Measurements from ENCODE around the gene LAPTM4A.
A peak's percentile ranks its signal among the peaks of the same experiment; 100 is the strongest.
"Not testable (repeated sequence)": the region's sequence is repeated elsewhere in the genome, so short reads cannot be mapped to it uniquely, and the experiment has no call there.

The LAPTM4A gene

DNA sequence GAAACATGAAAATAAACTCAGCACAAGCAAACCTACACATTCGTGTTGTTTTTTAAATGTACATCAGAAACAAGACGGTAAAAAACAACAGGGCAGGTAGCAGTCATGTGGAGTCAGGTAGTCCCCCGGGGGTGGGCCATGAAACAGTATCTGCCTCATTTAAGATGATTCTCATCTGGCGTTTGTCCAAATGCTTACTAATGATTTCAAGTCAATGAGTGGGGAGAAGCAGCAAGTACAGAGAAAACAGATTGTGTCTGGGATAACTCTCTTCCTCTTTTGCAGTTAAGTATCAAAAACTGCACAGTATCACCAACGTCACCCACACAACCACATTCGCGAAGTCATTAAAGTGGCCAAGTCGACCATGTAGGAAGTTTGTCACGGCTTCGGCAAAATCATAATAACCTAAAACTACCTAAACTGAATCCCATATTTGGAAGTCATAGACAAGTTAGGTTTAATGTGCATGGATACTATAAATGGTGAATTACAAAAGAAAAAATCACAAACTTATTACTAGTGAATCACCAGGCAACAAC is 1.3 kb downstream of the LAPTM4A start:
- peak; percentile 69 for DNase-seq

DNA sequence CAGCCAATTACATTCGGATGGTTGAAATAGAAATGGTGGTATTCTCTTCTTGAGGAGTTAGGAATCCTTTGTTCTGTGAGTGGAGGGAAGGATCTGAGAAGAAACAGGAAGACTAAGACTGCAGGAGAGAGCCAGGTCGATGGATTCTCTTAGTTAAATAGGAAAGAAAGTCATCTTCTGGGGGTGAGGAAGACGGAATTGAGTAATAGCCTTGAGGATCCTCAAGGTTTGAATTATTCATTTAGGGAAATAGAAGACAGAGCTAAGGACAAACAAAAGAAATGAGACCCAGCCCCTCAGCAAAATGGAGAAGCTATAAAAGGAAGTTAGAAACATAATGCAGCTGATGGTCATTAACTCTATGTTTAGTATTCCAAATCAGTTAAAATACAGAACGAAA is 1.8 kb downstream of the LAPTM4A start:
- peak; percentile 26 for DNase-seq

DNA sequence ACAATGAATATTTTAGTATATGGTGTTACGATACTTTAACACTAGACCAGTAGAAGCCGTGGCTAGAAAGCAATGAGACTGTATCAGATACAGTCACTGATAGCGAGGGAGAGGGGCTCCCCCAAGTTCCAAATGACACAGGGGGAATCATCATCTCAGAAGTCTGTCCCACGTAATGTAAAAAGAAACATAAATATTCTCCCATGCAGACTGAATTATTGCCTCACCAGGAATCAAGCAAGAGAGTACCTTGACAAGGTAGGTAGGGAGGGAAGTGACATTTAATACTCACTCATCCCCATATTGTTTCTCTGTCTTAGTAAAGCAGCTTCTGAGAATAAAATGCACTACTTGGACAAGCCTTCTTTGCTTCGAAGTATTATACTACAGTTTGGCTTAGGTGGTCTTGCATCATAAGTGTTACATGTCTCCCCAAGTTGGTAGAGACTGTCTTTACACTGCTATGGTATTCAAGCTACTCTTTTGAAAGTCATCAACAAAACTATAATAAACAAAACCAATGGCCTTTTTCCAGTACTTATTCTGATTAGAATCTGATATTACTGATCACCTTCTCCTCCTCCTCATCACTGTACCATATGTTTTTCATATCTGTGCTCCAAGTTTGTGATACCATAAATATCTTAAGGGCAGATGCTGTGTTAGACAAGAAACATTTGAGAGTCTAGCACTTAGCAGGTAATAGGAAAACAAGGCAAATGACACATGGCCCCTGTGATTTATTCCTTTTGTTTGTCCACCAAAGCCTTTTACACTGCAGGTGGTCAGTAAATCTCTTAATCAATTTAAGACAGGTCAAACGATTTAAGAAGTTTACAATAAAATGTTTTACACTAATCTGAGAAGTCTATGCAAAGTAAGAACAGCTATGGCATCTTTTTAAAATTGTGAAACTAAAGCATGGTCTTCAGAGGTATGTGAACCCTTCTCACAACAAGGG is 2.7 kb downstream of the LAPTM4A start:
- DNase-seq = no peak

DNA sequence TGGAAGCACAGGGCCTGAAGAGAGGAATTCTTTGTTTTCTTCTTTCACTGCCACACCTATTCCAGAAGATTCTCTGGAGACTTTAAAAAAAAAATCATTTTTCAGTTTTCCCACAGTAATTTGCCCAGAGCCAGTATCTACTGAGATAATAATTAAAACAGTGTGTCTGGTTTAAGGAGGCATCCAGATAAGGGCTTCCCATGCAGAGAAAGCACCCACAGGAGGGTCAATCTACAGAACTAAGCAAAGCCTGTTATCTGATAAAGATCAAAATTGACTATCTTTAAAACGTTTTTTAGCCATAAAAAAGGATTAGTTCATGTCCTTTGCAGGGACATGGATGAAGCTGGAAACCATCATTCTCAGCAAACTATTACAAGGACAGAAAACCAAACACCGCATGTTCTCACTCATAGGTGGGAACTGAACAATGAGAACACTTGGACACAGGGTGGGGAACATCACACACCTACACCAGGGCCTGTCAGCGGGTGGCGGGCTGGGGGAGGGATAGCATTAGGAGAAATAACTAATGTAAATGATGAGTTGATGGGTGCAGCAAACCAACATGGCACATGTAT is 5.6 kb downstream of the LAPTM4A start:
- not testable (repeated sequence) for DNase-seq

DNA sequence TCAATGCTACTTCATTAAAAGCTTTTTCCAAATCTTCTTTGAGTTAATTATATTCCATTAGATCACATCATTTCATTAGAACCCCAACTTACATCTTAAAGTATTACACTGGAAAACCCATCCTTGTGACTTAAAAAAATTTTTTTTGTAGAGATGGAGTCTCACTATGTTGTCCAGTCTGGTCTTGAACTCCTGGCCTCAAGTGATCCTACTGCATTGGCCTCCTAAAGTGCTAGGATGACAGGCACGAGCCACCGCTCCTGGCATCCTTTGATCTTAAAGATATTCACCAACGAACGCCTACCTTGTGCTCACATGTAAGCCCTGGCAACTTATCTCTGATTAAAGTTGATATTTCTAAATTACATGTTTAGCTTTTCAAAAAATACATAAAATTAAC is 6.7 kb downstream of the LAPTM4A start:
- no peak for DNase-seq

DNA sequence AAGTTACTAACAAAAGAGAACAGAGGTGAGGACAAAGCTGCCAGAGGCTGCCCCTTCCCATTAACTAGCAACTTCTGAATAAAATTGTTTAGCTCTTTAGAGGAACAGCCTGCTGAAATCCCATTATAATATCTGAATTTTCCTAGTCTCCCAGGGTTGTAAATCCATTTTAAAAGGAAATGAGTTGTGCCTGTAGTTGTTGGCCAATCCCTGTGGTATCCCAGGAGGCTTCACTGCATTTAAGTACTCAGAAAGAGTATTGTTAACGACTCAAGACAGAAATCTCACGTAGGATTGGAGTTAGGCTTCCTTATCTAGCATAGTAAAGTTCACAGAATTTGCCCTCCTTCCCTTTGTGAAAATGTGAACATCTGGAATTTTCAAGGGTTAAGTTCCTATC is 8.9 kb downstream of the LAPTM4A start:
- DNase-seq = no peak

DNA sequence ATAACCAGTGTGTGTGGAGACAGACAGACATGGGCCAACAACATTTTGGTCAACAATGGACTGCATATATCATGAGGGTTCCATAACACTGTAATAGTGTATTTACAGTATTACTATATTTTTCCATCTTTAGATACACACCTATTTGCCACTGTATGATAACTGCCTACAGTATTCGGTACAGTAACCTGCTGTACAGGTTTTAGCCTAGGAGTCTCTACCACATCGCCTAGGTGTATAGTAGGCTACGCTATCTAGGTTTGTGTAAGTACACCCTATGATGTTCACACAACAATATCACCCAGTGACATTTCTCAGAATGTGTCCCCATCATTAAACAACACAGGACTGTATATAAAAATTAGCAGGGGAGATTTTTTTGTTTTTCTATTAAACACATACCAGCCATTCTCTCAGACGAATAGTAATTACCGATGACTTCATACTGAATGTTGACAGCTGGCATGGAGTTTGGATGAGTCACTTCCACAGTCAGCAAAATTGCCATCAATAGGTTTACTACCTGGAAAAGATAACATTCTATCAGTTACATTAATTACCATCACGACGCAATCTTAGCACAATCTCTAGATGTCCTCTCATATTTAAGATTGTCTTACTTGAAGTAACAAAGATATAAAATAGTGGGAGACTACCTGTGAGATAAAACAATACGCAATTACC is 10.8 kb downstream of the LAPTM4A start:
- no peak for DNase-seq

DNA sequence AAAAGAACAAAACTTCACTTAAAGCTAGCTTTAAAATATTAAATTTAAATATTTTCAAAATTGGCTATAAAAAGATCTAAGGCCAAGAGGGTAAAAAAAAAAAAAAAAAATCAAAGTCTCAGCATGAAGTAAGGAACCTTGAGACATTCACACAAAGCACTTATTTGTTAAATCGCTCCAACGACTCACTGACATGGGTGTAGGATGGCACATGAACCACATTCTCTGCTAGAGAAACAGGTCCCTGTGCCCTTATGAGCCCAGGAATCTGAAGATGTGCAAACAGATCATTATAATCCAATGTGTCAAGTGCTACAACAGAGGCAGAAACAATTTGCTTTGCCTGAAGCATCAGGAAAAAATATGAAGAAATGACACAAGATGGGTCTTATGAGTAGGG is 13.8 kb downstream of the LAPTM4A start:
- DNase-seq = no peak

DNA sequence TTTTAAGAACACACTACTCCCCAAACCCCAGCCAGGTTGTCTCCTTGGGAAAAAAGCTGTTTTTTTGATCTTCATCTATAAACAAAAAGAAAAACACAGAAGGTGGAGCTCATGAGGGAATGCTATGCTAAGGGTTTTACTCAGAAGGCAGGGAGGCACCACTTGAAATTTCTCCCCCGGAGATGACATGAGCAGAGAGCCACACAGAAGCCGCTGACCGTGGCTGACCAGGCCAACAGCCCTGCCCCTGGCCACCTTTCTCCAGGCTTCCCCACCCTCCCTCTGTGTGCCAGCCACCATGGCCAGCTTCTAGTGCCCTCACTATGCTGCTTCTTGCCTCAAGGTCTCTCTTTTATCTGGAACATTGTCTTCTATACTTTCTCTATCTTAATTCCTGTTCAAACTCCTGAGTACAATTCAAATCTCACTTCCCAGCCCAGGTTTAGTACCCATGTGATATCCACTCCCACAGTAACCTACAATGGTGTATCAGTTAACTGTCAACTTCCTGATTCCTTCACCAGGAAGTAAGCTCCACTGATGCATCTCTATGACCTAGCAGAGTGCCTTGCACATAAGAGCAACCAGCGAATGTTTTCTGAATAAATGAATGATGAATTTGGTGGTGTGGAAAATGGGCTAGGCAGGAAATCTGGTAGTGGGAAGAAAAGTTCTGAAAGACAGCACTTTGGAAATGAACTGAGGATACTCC is 15.3 kb downstream of the LAPTM4A start:
- DNase-seq = no peak

DNA sequence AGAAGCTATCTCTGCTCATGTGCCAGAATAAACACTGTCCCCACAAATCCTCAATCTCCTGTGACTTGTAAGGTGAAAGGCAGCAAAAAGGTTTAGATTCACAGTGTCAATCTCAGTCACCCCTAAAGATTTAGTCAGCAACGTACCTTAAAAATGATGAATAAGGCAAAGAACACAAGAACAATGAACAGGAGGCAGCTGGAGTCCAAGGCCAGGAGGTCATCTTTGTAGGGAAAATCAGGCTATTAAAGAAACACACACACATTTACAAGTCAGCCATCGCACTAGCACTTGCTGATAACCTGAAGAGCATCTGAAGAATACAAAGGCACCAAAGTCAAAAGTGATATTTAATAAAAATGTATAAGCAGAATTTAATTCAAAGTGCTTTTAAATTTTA is 16.6 kb downstream of the LAPTM4A start:
- DNase-seq = no peak

DNA sequence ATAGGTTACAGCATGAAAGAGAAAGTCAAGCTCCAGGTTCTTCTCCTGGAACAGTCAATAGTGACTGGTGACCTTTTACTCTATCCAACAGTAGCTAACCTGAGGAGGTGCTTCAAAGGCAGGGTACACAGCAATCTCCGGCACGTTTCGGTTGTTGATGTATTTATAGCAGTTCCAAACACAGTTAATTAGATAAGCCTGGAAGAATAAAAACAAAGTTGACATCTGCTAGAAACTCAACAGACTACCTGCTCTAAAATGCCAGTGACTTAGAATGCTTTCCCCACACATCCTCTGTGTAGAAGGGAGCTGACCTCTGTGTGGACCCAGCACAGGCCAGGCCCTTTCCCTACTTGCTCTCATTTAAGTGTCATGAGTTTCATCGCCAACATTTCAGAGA is 17.2 kb downstream of the LAPTM4A start:
- DNase-seq = no peak

DNA sequence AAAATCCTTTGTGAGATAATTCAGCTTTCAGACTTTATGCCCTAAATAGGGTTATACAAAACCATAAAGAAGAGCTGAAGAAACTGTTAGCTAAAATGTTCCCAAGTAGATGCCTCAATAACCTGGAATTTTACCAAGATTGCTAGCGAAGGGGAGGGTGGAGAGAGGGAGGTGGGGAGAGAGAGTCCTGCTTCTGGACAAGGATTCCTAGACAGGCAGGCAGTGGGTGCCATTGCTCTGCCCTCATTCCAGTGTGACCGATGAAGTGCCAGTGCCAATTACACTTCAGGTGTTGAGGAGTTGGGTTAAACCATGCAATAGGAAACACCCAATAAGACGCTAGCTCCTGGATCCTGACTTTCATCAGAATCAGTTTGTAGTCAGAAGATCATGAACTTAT is 18.1 kb downstream of the LAPTM4A start:
- no peak for DNase-seq

DNA sequence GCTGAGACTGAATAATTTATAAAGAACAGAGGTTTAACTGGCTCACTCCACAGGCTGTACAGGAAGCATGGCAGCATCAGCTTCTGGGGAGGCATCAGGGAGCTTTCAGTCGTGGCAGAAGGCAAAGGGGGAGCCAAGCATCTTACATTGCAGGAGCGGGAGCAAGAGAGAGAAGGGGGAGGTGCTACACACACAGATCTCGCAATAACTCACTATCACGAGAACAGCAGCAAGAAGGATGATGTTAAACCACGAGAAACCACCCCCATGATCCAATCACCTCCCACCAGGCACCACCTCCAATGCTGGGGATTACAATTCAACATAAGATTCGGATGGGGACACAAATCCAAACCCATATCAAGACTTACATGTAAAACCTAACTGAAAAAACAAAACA is 21.2 kb downstream of the LAPTM4A start:
- no peak for DNase-seq

DNA sequence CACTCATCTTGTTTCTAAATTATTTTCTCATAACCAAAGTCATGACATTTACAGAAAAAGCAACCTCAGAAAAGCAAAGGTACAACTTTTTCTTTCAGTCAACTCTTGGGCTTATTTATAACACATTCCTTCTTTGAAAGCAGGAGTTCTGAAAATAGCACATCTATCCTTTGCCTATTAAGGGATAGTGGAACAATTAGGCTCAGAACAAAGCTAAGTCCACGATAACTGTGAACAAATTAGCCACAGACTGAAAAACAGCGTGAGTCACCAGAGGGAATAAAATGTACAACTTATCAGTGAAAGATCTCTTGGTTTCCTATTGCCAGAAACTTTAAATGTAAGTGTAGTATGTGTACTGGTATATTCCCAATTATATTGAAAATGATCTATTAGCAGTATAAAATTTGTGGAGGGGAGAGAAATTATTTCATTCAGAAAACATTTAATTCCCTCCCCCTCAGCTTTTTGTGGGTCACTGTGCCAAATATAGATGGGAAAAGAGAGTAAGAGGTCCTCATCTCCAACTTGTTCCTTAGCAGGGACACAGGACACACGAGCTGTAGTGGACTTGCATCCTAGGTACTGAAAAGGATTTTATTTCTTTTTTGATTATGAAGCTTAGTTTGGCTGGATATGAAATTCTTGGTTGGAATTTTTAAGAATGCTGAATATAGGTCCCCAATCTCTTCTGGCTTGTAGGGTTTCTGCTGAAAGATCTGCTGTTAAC is 23.6 kb downstream of the LAPTM4A start:
- DNase-seq = no peak

DNA sequence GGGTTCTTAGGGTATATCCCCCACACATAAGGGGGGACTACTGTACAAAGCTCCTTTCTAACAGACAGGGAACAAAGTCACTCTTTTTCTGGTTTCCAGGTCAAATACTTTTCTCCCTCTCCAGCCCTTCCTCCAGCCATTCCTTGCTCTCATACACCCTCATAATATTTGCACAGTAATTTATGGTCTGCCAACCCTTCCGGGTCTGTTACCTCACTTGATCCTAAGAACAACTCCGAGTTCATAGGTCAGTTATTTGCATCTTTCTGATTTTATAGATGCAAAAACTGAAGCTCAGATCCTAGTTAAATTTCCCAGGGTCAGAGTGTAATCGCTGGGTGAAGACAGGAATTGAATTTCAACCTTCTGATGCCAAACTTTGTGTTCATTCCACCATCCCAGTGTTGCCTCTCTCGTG is 24.2 kb downstream of the LAPTM4A start:
- DNase-seq = no peak

DNA sequence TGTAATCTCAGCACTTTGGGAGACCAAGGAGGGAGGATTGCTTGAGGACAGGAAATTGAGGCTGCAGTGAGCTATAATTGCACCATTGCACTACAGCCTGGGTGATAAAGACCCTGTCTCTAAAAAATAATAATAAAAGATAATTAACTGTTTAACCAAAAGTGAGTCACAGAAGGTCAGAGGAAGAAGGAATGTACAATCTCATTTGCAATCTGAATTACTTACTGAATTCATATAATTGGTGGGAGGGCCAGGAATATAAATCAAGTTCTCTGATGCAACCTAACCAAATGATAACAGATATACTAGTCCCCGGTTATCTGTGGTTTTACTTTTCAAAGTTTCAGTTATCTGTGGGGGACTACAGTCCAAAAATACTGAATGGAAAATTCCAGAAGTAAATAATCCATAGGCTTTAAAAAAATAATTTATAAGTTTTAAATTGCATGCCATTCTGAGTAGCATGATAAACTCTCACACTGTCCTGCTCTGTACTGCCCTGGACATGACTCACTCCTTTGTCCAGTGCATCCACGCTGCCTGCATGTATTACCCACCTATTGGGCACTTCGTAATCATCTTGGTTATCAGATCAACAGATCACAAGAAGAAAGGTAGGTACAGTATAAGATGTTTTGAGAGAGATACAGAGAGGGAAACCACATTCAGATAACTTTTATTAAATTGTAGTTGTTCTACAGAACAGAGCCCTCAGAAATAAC is 26.2 kb downstream of the LAPTM4A start:
- DNase-seq = no peak

DNA sequence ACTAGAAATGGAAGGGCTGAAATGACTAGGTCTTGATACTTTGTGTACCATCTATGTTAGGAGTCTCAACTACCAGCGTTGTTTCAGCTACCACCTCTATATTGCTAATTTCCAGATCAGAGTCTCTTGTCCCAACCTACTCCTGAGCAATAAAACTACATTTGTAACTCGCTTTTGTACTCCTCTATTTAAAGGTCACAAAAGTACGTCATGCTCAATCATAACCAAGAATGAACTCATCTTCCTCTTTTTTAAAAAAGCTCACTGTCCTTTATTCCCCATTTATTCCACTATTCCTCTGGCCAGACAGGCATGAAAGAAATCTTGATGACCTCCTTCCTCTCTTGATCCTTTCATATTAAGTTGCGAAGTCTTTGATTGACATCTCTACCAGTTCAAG is 27.7 kb downstream of the LAPTM4A start:
- no peak for DNase-seq

DNA sequence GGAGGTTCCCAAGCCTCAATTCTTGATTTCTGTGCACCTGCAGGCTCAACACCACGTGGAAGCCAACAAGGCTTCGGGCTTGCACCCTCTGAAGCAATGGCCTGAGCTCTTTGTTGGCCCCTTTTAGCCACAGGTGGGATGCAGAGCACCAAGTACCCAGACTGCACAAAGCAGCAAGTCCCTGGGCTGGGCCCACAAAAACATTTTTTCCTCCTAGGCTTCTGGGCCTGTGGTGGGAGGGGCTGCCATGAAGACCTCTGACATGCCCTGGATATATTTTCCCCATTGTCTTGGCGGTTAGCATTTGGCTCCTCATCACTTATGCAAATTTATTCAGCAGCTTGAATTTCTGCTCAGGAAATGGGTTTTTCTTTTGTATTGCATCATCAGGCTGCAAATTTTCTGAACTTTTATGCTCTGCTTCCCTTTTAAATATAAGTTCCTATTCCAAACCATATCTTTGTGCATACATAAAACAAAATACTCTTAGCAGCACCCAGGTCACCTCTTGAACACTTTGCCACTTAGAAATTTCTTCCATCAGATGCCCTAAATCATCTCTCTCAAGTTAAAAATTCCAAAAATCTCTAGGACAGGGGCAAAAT is 29.9 kb downstream of the LAPTM4A start:
- DNase-seq = no peak

DNA sequence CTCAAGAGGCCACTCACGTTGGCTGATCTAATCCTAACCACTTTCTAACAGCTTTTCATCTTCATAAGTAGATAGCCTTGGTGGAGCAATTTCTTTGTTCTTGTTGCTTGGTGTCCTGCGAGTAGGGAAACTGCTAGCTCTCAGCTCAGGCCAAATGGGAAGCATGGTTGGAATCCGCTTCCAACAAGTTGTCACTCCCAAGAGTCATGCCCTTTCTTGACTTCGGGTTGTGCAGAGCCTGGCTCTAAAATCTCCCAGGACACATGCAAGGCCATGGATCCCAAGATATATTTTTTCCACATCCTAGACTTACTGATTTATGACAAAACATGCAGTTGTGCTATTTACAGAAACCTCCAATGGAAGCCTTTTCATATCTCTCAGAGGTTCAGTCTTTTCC is 31.7 kb downstream of the LAPTM4A start:
- no peak for DNase-seq

DNA sequence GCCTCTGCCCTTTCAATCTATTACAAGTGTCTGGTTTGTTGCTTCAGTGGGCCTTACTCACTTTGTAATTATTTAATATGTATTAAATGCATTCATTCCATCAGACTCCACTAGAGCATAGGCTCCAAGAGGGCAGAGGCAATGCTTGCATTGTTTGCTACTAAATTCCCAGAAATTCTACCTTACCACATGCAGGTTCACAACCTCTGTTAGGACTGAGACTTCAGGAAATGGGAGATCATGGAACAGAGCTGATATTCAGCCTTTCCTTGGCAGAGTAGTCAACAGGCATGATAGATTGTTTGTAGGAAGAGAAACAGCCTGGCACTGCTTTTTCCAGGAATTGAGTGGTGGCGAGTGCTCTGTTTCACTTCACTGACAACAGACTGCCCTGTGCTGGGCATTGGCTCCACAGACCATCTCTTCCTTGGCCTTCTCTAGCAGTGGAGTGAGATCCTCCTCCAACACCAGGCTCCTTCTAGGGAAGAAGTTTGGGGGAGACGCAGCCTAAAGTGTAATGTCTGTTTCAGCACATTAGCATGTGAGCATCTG is 32.8 kb downstream of the LAPTM4A start:
- no peak for DNase-seq

DNA sequence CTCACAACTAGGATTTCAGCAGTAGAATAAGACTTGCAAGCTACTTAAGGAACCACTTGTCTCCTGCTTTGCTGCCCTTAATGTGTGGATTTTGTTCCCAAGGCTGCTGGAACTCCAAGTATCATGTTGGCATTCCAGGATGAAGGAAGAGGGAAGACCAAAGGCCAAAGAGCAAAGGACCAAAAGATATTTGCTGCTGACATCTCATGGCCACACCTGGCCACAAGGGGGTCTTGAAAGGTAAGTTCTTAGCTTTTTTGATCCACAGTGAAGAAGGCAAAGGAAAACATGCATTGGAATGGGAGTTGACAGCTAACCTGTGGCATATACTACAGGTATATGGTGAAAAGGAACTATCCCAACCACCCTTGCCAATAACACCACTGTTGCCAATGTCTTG is 35.1 kb downstream of the LAPTM4A start:
- DNase-seq = no peak

All from DMS79 (cell line).